Epithelial cell of prostate (primary cell): ENCODE measurements around the gene ESRRA.
"Not testable (repeated sequence)": the region's sequence is repeated elsewhere in the genome, so short reads cannot be mapped to it uniquely, and the experiment has no call there.

Source experiments
- DNase-seq: peaks from one replicate; pipeline ENCODE4 v3.0.0-alpha.2; 2011; ENCODE audit warnings: low read depth, low spot score
- H3K27ac ChIP-seq: fragments of 450-650 bp; 2 replicates; pipeline ENCODE4 v1.5.1; 2017; ENCODE audit warnings: mild to moderate bottlenecking

ESRRA gene

GRCh38 chr11:64306876-64307622 lies 1.7 kb downstream of the ESRRA start:
- no peak for DNase-seq
- H3K27ac ChIP-seq = peak overlapping the region; percentile 74

DNA sequence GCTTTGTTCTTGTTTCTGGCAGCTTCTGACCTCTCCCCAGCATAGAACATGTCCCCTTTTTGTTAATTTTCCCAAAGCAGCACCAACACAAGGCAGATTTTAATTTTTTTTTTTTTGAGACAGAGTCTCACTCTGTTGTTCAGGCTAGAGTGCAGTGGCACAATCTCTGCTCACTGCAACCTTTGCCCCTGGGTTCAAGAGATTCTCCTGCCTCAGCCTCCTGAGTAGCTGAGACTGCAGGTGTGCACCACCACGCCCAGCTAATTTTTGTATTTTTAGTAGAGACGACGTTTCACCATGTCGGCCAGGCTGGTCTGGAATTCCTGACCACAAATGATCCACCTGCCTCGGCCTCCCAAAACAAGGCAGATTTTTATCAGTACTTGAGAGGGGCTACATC lies 2.5 kb downstream of the ESRRA start:
- not testable (repeated sequence) for DNase-seq, H3K27ac ChIP-seq

GRCh38 chr11:64312947-64313346 lies 7.6 kb downstream of the ESRRA start:
- DNase-seq = no peak
- no peak overlapping the region for H3K27ac ChIP-seq

DNA sequence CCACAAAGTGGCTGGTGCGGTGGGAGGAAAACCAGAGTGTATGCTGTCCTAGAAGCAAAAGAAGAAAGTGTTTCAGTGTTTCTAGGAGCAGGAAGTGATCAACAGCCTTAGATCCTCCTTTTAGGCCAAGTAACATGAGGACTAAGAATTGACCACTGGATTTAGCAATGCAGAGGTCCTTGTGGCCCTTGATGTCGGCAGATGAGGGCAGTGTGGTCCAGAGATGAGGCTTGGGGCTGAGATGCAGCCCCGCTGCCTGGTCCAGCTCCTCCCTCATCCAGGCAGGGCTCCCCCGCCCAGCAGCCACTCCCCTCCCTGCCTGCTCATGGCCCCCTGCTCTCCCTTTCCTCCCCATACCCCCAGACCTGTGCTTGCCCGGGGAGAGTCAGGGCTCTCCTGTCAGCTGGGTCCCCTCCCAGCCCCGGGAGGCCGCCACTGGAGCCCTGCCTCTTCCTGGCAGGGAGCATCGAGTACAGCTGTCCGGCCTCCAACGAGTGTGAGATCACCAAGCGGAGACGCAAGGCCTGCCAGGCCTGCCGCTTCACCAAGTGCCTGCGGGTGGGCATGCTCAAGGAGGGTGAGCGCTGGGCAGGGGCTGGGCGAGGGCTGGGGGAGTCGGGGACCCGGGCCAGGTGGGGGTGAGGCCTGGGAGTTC lies 8.3 kb downstream of the ESRRA start:
- DNase-seq = no peak
- H3K27ac ChIP-seq = no peak overlapping the region

- no peak overlapping the region for H3K27ac ChIP-seq
- no peak for DNase-seq
Measured at GRCh38 chr11:64314146-64314804, 9.0 kb downstream of the ESRRA start.

- DNase-seq = no peak
- H3K27ac ChIP-seq = no peak overlapping the region
Measured at GRCh38 chr11:64314805-64315561, 9.7 kb downstream of the ESRRA start.

GRCh38 chr11:64315667-64316526 lies 10.6 kb downstream of the ESRRA start:
- not testable (repeated sequence) for DNase-seq
- H3K27ac ChIP-seq = peak overlapping the region; percentile 98

DNA sequence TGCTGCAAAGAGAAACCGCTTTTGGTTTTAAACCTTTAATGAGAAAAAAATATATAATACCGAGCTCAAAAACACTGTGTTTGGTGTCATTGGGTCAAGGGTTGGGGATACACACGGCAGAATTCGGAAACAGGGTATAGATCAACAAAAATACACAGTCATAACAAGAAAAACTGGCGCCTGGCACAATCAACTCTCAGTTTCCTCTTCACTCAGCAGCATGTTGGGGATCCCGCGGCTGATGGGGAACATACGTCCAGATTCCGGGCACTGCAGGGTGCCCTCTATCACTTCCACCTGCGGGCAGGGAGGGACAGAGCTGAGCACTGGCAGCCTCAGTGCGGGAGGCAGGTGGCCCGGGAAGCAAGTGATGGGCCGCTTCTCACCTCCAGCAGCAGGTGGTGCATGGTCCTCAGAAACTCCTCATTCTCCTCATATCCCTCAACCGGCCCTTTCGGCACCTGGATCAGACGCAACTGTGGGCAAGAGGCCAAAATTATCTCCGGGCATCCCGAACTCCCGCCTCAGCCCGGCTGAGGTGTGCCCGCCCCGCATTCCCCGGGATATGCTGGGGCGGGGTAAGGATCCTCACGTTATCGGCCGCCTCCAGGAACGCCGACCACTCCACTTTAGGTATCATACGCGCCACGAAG lies 11.5 kb downstream of the ESRRA start:
- no peak for DNase-seq
- peak overlapping the region; percentile 98 for H3K27ac ChIP-seq

GRCh38 chr11:64317325-64317960 lies 12.1 kb downstream of the ESRRA start, which contains the start of gene TRMT112:
Gene TRMT112 (minus strand): TSS chr11:64317559. CDS start chr11:64317526, 33 bp downstream.
- H3K27ac ChIP-seq = peak within 1 kb of the TSS; percentile 98
- DNase-seq = peak; percentile 99

GRCh38 chr11:64317961-64318765 lies 12.8 kb downstream of the ESRRA start, which contains the start of gene PRDX5:
Gene PRDX5 (plus strand): TSS chr11:64318121. CDS start chr11:64318216, 95 bp downstream.
- peak within 1 kb of the TSS; percentile 98 for H3K27ac ChIP-seq
- peak; percentile 83 for DNase-seq

- no peak for DNase-seq
- peak overlapping the region; percentile 98 for H3K27ac ChIP-seq
Measured at GRCh38 chr11:64318766-64319761, 13.7 kb downstream of the ESRRA start.

- peak overlapping the region; percentile 98 for H3K27ac ChIP-seq
- DNase-seq = no peak
Measured at GRCh38 chr11:64320556-64320955, 15.2 kb downstream of the ESRRA start.

DNA sequence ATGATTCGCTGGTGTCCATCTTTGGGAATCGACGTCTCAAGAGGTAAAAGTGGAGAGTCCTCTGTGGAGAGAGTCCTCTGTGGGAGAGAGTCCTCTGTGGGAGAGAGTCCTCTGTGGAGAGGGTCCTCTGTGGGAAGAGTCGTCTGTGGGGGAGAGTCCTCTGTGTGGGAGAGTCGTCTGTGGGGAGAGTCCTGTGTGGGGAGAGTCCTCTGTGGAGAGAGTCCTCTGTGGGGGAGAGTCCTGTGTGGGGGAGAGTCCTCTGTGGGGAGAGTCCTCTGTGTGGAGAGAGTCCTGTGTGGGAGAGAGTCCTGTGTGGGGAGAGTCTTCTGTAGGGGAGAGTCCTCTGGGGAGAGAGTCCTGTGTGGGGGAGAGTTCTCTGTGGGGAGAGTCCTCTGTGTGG lies 15.7 kb downstream of the ESRRA start:
- DNase-seq = no peak
- peak overlapping the region; percentile 98 for H3K27ac ChIP-seq

DNA sequence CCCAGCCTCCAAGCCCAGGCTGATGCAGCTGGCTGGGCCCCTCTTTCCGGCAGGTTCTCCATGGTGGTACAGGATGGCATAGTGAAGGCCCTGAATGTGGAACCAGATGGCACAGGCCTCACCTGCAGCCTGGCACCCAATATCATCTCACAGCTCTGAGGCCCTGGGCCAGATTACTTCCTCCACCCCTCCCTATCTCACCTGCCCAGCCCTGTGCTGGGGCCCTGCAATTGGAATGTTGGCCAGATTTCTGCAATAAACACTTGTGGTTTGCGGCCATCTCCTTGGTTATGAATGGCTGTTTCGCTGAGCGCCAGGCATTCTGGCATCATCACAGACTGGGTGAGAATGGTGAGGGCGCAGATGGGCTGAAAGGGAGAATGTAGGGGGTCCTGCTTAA lies 16.2 kb downstream of the ESRRA start:
- peak overlapping the region; percentile 98 for H3K27ac ChIP-seq
- DNase-seq = peak; percentile 72

- no peak for DNase-seq
- H3K27ac ChIP-seq = peak overlapping the region; percentile 98
Measured at GRCh38 chr11:64322925-64323260, 17.6 kb downstream of the ESRRA start.

DNA sequence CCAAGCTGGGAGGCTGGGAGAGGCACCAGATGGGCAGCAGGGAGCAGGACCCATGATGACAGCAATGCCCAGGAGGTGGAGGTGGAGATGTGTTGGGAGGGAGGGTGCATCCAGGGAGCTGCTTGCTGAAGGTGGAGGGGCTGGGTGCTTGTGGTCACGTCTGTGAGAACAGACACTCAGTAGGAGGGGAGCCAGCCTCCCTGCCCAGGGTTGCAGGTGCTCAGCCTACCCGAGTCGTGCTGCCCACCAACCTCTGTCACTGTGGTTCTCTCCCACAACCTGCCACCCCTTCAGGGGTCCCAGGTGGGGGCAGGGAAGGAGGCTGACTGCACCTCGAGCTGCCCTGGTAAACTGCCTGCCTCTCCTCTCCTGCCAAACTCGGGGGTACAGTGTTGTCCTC lies 18.0 kb downstream of the ESRRA start:
- peak overlapping the region; percentile 98 for H3K27ac ChIP-seq
- DNase-seq = no peak

DNA sequence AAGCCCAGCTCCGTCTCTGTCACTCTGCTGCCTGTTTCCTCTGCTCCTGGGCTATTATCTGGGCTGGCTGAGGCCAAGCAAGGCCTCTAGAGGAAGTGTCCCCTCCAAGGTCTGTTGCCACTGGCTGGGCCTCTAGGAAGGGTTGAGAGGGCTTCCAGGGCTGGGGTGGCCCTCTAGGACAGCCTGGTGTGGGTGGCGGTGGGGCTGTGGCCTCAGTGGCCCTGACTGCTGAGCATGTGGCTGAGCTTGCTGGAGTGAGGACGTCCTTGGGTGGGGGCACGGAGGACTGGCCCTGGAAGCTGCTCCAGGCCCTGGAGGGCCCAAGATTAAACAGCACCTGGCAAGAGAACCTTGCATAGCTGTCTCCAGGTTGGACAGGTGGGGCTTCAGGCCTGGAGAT lies 18.7 kb downstream of the ESRRA start:
- peak overlapping the region; percentile 98 for H3K27ac ChIP-seq
- DNase-seq = not testable (repeated sequence)
